ENCODE data around the gene GABRB3.

The GABRB3 gene

DNA sequence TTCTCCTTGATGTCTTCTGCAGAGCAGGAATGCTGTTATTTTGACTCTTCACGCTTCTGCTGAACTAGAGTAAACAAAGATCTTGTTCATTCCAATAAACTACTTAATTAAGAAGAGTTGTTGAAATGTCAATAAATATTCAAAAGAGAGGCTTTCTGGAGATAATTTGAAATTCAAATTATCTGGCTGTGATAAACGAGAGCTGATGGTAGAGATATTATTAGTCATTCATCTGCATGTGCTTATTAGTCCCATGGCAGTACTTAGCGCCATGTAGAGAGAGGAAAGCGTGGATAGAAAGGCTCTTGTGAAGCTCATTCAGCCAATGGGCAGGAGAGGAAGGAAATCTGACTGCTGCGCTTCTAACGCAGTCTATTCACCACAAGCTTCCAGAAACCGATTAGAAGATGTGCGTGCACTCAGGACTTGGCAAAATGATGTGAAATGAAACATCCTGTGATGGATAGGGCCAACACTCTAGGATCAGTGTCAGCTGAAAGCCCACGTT lies 251.1 kb downstream of the GABRB3 start:
- DNase-seq = no peak

DNA sequence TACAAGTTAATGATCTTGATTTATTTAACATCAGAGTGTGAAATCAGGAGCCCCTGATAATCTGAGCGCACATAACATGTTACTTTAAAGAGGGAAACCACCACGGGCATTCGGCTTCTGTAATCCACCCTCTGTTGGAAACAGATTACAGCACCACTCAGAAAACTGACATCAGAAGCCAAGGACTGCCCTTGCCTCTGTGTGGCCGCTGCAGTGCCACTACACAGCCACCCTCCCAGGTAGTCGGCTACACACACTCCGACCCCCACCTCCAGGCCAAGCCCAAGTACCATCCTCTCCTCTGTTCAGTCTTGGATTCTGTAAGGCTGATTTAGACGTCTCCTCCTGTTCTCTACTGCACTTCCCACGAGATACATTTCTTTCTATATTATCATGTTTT lies 251.7 kb downstream of the GABRB3 start:
- DNase-seq = no peak

DNA sequence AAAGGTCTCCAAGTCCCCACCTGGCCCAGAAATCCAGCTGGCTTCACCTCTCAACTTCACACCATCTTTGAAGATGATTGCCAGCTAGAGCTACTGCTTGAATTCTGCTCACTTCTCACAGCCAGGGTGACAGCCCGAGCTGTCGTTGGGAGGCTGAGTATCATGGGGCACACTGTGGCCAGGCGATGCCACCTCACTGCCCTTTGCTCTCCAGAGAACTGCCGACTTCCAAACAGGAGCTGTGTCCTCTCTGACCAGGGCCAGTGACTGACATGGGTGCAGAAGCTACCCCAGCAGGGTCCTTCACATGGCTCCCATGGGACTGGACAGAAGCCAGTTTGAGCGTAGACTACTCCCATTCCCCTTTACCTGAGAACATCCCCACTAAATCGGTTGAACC lies 254.0 kb downstream of the GABRB3 start:
- DNase-seq = no peak

DNA sequence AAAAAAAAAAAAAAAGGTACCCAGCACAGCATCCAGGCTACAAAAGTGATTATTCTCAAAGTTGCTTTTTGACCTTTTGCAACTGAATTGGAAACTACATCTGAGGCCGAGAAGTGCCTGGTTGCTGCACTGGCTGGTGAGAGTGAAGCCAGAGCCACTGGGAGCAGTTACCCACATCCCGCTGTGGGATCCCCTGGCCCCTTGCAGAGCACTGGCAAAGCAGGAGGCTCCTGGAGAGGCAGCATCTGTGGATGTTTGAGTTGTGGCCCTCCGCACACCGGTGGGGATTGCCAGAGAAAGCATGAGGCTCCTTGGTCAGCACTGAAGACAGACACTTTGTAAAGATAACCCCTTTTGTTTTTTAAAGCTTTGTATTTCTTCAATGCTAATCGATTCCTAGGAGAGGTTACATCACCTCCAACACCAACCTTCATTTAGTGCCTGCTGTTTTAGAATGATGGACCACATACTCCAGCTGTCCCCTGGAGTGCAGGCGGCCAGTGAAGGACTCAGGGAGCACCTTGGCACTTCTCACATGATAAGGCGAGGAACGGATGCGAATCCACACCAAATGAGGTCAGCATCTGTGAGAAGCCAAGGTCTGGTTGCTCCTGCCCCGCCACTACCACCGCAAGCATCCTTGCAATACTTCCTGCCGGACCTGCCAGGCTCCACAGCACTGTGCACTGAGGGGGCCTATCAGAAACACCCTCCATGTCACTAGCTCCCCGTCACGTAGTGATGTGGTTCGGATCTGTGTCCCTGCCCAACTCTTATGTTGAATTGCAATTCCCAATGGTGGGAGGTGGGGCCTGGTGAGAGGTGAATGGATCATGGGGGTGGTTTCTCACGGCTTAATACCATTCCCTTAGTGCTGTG lies 256.5 kb downstream of the GABRB3 start:
- no peak for DNase-seq

DNA sequence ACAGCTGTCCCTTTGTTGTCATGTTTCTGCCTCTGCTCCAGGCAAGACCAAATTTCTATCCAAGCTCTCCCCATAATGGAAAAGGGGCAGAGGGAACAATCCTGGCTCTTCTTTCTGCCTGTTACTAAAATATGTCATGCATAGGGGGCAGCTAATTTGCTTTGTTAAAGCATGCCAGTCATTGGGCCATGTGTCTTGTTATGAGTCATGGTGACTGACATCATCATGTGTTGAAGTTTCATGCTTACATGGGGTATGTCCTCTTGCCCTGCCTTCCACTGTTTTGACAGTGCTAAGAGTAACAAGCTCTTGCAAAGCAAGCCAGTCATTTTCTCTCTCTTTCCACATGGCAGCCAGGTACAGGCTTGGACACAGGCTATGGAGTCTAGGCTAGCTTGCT lies 268.9 kb downstream of the GABRB3 start:
- DNase-seq = no peak

All from activated CD8-positive, alpha-beta memory T cell treated with anti-CD3 and anti-CD28 coated beads for 24 hours (primary cell).